Fibroblast of skin of left quadriceps (primary cell): Measurements from ENCODE around the gene PGA4.
"Not testable (repeated sequence)": the region's sequence is repeated elsewhere in the genome, so short reads cannot be mapped to it uniquely, and the experiment has no call there.

Experiments used
- DNase-seq, 2 experiments: peaks; one replicate each; pipeline ENCODE4 v3.0.0-alpha.2; 2013; ENCODE audit warnings: low read depth in 2 of 2

Gene PGA4

DNA sequence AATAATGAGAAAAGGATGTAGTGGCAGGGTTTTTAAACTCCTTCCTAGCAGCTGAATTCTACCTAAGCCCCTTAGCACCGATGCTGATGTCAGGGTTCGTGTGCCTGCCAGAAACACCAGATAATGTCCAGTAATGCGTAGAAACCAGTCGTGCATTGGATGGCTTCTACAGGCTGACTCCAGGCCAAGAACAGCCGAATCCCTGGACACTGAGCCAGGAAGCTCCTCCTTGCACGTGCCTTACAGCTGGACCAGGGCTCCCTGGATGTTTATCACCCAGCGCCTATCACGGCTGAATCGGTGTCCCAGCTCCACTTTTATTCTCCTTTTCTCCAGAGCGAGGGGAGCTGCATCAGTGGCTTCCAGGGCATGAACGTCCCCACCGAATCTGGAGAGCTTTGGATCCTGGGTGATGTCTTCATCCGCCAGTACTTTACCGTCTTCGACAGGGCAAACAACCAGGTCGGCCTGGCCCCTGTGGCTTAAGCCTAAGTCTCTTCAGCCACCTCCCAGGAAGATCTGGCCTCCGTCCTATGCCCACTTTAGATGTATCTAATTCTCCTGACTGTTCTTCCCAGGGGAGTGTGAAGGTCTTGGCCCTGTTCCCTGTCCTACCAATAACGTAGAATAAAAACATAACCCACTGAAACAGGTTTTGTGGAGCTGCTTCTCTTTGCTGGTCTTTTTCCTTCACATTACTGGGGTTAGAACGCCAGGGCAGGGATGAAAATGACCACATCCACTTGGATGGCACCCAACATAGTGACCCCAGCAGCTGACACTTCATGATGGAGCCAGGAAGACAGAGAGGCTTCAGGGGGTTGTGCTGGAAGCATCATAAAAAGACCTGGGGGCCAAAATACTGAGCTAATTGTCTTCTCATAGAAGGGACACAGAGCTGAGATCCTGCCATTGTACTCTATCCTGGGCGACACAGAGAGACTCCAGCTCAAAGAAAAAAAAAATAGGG lies 28.9 kb downstream of the PGA4 start:
- DNase-seq, result not testable (repeated sequence)

DNA sequence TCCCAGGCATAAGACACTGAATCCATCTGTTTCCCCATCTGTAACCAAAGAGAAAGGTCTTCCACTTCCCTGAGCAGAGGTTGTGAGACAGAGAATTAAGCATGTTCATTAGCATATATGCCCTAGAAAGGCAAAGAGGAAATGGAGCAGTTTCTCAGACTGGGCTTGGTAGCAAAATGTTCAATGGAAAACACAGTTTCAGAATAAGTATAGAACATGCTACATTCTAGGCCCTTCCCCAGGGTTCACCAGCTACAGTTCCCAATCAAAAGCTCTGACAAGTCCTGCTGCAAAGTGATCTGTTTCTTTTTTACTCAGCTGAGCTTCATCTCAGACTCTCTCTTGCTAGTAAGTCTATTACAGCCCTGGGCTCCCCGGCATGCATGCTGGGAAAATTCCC lies 30.2 kb downstream of the PGA4 start:
- DNase-seq, result not testable (repeated sequence)

DNA sequence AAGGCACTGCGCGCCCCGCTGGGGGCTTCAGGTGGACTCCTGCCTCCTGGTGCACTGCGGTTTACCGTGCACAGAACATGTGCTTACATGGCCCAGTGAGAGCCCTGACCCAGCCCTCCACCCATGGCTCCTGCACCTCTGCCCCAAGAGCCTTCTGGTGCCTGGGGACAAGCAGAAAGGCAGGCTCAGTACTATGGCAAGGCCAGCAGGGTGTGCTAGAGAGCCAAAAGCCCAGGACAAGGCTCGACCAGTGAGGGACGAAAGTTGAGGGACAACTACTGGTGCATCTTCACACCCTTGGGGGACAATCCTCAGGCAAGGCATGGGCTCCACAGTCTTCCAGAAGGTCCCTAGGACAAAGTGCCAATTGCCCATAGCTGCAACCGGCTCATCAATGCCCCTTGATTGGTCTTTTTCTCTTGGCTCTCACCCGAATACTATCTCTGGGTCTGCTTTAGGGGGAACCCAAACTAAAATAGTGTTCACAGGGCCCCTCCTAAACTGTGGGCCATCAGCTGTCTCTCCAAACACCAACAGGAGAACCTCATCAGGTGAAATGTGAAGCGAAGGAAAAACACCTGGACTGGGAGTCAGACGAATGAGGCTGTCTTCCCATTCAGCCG lies 32.4 kb downstream of the PGA4 start:
- DNase-seq, result peak; percentile 7 to 8

DNA sequence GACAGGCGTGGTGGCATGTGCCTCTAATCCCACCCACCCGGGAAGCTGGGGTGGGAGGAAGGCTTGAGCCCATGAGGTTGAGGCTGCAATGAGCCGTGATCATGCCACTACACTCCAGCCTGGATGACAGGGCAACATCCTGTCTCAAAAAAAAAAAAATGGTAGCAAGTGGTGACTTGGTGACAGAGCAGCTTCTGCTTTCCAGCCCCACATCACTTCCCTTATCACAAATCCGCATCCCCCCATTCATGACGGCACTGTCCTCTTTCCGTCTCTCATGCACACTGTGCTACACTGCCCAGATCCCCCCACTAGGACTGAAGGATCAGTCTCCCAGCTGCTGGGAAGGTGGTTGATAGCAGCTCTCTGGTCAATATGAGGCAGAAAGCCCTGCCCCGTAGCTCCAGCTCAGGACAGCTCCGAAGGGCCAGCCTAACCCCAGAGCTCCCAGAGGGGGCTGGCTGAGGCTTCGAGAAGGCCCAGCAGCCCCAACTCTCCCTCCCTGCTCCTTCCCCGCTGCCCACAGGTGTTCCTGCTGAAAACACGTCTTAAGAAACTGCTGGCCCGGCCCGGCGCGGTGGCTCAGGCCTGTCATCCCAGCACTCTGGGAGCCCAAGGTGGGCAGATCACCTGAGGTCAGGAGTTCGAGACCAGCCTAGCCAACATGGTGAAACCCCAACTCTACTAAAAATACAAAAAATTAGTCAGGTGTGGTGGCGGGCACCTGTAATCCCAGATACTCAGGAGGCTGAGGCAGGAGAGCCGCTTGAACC lies 34.7 kb downstream of the PGA4 start:
- no peak for DNase-seq

DNA sequence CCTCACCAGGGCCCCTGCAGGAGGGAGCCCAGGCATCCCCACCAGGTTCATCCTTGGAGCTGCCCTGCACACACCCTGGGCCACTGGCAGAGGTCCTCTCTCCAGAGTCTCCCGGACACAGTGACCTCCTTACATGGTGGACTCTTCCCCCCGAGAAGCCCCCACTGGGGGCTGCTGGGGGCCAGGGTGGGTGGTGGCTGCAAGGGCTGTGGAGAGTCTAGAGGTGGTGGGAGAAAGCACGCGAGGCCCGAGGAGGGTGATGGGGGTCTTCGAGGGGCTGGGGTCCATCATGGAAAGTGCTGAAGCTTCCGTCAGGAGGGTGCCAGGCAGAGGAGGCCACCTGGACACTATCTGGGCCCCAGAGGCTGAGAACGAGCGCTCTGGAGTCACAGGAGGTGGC lies 36.4 kb downstream of the PGA4 start:
- no peak for DNase-seq

DNA sequence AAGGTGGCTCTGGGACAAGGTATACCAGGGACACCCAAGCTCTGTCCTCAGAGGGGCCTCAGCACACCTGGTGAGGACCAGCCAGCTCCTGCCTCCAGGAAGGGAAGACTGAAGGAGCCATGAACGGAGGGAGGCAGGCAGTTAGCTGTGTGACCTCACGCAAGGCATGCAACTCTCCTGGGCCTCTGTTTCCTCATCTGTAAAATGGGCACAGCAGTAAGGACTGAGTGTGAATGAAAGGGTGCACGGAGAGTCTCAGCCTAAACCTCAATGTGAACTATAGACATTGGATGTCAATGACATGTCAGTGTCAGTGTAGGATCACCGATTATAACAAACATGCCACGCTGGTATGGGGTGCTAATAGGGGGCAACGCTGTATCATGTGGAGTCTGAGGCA lies 37.2 kb downstream of the PGA4 start:
- DNase-seq, result no peak

DNA sequence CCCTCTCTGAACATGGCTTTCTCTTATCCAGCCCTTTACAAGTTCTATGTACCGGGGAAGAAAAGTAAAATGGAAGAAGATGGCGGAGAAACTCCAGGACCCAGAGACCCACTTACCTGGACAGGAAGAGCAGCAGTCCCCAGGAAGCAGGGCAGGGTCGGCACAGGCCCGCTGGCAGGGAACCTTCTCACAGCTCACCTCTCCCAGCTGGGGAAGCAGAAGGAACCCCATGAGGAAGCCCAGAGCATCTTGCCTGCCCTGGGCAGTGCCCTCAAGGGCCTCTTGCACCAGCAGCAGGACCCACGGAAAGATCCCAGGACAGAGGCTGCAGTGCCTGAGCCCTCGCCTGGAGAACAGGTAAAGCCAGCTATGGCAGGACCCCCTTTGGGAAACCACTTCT lies 42.2 kb downstream of the PGA4 start:
- DNase-seq, result no peak

DNA sequence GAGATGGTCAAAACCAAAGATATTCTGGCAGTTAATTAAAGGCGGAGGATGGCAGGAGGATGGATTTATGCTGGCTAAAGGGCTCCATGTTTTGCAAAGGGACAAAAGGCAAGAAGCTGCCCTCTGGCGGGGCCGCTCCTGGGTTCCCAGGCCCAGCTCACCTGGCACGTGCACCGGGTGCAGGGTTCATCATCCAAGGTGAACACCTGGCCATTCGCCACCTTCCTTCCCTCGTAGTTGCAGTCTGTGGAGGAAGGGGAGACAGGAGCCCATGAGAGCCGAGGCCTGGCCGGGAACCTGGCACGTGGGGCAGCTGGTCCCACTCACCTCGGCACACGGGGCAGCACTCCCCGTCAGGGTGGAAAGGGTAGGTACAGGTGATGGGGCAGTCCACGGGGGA lies 42.6 kb downstream of the PGA4 start:
- DNase-seq, result no peak

DNA sequence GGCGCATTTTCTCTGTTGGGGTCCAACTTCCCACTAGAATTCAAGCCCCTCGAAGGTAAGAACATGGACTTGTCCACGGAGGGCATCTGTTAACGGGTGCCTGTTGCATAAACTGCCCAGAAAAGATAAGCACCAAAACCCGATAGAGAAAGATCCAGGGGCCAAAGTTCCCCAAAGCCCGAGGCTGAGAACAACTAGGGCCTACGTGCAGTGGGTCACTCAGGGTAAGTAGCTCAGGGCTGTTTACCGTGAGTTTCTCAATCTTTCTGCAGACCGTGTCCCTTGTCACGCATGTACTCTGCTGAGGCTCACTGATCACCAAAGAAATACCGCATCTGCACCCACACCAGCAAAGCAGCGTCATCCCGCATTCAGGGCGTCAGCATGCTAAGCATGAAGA lies 43.2 kb downstream of the PGA4 start:
- no peak for DNase-seq

DNA sequence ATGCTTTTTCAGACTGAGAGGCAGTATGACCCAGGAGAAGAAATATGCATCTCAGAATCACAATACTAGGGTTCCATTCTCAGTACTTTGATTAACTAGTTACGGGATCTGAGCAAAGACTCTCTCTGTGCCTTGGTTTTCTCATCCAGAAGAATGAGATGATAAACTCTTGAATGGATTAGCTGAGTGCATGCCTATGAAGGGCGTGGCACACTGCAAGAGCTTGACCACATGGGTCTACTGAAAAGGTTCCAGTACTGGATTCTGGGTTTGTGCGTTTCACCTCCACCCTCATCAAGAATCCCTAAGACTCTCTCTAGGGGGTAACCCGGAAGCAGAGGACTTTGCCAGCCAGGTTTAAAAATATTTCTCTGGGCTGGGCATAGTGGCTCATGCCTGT lies 44.5 kb downstream of the PGA4 start:
- DNase-seq, result no peak

DNA sequence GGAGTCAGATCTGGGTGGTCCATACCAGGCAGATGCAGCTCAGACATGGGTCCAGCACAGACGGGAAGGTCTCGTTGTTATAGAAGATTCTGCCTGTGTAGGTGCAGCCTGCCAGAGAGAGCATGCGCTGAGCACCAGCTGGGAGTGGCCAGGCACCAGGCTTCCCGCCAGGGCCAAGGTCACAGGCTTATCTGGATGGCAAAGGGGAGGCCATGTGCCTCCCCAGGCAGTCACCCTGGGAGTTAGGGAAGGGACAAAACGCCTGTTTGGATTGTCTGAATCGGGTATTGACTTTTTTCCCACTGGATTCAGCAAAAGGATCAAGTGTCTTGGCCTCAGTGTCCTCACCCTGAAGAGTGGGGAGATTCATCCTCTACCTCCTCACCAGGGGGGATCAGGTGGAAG lies 45.3 kb downstream of the PGA4 start:
- DNase-seq, result no peak

DNA sequence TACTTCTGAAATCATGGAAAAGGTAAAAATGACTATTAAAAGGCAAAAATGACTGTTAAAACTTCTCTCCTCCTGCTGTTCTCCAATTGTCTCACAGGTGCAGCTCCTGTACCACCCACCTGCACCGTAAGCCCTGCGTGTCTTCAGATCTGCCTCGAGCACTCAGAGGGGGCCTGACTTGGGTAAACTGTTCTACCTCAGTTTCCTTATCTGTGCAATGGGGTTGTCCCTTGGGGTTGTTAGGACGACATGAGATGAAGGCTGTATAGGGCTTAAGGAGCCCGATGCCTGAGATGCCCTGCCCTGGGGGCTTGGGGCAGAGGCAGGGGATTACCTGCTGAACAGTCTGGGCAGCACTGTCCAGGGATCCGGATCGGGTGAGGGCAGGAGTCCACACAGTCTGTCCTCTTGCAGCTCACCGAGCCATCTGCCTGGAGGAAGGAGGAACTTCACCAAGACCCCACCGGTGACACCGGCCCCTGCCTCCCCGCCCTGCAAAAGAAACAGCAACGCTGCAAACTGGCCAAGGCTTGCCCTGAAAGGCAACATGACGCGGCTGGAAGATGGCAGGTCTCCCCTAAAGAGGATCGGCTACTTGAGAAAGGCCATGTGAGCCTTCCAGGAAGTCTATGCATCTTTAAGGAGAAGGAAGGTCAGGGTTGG lies 46.6 kb downstream of the PGA4 start:
- no peak for DNase-seq

DNA sequence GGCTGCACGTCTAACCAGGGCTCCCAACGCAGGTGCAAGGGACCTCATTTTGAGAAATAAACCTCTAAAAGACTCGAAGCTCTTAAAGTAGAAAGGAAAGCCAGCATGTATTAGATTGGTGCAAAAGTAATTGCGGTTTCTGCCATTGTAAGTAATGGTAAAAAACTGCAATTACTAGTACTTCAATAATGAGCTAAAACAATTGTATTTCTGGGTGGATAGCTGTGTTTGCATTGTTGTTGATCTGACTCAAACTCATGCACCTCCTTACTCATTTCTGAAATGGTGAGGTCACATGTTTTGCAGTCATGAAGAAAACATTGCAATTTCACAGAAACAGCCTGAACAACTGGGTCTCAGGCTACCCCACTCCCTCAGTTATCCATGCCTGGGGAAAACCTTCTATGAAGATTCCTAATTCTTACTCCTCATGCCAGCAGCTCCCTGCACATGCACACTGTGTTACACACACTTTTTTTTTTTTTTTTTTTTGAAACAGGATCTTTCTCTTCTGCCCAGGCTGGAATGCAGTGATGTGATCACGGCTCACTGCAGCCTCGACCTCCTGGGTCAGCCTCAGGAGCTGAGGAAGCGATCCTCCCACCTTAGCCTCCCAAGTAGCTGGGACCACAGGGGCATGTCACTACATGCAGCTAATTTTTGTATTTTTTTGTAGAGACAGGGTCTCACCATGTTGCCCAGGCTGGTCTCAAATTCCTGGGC lies 48.4 kb downstream of the PGA4 start:
- no peak for DNase-seq

DNA sequence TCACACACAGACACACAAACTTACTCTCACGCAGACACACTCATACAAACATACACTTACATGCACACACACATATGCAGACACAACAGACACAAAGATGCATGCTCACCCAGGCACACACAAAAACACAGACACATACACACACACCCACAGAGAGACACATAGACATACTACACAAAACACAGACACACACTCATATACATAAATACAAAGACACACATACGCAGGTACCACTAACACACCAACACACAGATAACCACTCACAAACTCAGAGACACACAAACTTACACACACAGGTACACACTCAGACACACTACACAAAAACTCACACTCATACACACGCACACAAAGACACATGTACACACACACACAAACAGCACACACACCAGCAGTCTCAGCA lies 50.6 kb downstream of the PGA4 start:
- no peak for DNase-seq

DNA sequence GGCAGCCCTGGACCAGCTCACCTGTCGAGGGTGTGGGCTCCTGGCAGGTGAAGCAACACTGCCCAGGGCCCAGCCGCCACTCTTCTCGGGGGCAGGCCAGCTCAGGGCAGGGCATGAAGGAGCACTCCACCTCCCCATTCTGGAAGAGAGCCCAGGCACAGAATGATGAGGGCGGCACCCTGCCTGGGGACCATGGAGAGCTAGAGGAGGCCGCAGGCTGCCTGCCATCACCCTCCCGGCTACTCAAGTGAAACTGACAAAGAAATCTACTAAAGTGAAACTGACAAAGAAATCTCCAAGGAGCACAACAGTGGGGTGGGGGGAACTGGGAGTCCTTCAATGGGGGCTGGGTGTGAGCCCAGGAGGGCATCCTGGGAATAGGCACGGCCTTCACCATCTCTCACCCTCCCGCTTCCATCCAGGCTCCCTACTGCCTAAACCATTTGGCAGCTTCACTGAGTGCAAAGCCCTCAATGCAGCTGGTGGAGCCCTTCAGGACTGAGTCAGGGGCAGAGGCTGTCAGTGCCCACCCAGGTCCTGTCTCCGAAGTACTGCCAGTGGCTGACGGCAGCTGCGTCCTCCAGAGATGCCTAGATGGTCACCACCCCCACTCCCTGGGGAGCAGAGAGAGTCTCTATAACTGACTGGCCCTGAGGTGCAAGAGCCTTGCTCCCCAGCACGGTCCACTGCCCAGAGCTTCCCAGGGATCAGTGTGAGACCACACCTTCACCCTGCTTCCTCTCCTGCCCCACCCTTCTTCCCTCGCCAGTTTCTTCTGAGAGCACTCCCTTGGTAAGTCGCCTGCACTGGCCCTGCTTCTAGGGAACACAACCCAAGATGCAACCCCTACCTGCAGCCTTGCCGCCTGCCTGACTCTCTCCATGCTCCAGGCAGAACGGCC lies 51.3 kb downstream of the PGA4 start:
- DNase-seq, result no peak

DNA sequence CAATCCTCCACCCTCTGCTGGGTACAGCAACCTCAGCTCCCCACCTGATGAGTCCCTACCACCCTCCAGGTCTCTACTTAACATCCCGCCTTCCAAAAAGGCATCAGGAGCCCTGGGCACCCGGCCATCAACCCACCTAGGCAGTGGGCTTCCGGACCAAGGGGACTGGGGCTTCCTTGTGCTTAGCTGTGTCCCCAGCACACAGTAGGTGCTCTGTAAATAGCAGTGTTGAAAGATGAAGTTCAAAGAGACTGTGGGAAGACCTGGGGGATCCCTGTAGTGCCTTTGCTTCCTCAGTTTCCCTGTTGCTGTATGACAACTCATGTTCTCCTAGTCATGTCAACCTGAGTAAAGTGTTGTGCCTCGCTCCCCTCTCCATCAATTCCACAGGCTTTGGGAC lies 51.9 kb downstream of the PGA4 start:
- DNase-seq, result no peak

DNA sequence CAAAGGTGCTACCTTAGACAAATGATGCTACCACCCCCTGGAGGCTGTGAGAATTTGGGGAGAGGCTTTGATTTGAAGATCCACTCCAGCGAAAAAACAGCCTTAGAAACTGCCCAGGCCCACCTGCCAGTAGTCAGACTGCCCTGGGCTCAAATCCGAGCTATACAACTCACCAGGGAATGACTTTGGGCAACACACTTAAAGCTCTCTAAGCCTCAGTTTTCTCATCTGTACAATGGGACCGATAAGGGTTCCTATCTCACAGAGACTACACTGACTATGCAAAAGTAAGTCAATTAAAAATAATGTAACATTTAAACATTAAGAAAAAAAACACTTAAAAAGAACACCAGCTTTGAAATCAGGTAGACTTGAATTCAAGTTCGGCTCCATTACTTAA lies 53.0 kb downstream of the PGA4 start:
- no peak for DNase-seq

DNA sequence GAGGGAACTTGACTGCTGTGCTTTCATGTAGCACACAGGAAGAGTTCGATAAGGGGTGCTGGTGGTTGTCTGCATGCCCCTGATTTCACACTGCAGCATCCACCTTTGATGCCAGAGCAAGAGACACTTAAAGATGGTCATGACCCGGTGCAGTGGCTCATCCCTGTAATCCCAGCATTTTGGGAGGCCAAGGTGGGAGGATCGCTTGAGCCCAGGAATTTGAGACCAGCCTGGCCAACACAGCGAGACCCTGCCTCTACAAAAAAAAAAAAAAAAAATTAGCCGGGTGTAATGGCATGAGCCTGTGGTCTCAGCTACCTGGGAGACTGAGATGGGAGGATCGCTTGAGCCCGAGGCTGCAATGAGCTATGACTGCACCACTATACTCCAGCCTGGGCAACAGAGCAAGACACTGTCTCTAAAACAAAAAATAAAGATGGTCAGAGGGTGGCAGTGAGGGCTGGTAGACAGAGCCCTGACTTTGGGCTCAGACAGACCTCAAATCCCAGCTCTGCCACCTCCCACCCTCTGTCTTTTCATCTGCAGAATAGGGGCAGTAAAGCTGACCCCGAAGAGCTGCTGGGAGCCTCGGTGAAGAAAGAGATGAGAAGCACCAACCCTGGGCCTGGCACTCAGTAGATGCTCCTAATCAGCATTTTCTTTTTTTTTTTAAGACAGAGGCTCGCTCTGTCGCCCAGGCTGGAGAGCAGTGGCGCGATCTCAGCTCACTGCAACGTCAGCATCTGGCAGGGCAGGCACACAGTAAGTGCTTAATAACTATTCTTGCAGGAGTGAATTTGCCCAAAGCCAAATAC lies 55.2 kb downstream of the PGA4 start:
- no peak for DNase-seq

DNA sequence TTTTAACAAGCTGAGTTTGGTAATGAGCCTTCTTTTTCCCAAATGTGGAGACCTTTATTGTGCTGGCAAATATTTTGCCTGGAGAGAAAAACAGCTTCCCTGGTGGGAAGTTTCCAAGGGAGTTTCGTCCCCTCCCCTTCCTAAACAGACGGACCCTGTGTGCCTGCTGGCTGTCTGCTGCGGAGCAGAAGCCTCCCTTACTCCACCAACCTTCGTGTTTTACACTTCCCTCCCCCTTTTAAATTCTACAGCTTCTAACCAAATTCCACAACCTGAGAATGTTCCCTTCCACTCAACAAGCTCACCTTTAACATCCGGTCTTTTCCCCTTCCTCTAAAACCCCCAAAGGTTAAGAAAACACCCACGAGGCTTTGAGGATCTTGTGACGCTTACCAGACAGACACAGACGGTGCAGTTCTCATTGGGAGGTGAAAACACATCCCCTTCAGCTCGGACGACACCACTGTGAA lies 55.9 kb downstream of the PGA4 start:
- DNase-seq, result no peak
